Suprapubic skin (tissue), 4 donors: ENCODE results near the gene TBC1D13. TPM values are rescaled to one million over a fixed set of nuclear protein-coding genes. Genes with fewer than 3 reads are reported as not detected.

ENCODE experiments used
- DNase-seq, 2 donors: peaks; one replicate each; pipeline ENCODE4 v3.0.0-alpha.2; 2019; ENCODE audit warnings: low spot score in 2 of 2
- H3K27ac ChIP-seq: fragments of 200-600 bp; sonication (generic); one replicate; pipeline ENCODE4 v1.5.1; 2019
- H3K27me3 ChIP-seq: fragments of 200-600 bp; sonication (generic); one replicate; pipeline ENCODE4 v1.5.1; 2019
- H3K36me3 ChIP-seq: fragments of 200-600 bp; sonication (generic); one replicate; pipeline ENCODE4 v1.5.1; 2019
- H3K4me1 ChIP-seq: fragments of 200-600 bp; sonication (generic); one replicate; pipeline ENCODE4 v1.5.1; 2019
- H3K4me3 ChIP-seq: fragments of 200-600 bp; sonication (generic); one replicate; pipeline ENCODE4 v1.5.1; 2019; ENCODE audit warnings: mild to moderate bottlenecking
- H3K9me3 ChIP-seq: fragments of 200-600 bp; sonication (generic); one replicate; pipeline ENCODE4 v1.5.1; 2019
- CTCF ChIP-seq, 2 donors: fragments of 200-600 bp in 1 of 2; fragments of 450-650 bp in 1 of 2; sonication (generic) in 1 of 2; IDR thresholded peaks; one replicate each; pipeline ENCODE4 v1.5.1; 2016 to 2019; ENCODE audit warnings: antibody characterized with exemption in 2 of 2, mild to moderate bottlenecking in 1 of 2, moderate library complexity in 1 of 2
- EP300 ChIP-seq: sonication (generic); formaldehyde crosslinking; IDR thresholded peaks from one replicate; pipeline ENCODE4 v1.6.1; 2017; ENCODE audit warnings: antibody characterized with exemption
- POLR2A ChIP-seq, 2 donors: fragments of 450-650 bp; IDR thresholded peaks; one replicate each; pipeline ENCODE4 v1.6.1; 2017; ENCODE audit warnings: antibody characterized with exemption in 2 of 2, mild to moderate bottlenecking in 2 of 2, moderate library complexity in 2 of 2
- POLR2AphosphoS5 ChIP-seq, 3 donors: sonication (generic); formaldehyde crosslinking; IDR thresholded peaks; one replicate each; pipeline ENCODE4 v1.6.1; 2017; ENCODE audit warnings: antibody characterized with exemption in 3 of 3
- WGBS: methylation state at CpG from one replicate; pipeline ENCODE4 v1.1.5; 2018; 5-methylcytosine and 5-hydroxymethylcytosine counted together
- total RNA-seq, 4 donors: library from RNA; depleted of rRNA; stranded (reverse); fragments of >200 nt; gene quantifications; one replicate each; pipeline ENCODE4 v1.1.0, GENCODE V29; 2016

The TBC1D13 gene
- total RNA-seq, 4 donors from 2014 or later: 11.9 to 27.8 (median 20.0) TPM

- DNase-seq: no peak
- Histone ChIP-seq H3K27me3 (no peaks in the 10 kb centered on the region), H3K4me3 (no peak overlapping the region), H3K27ac (no peak overlapping the region), H3K4me1 (peaks cover 21% of the 10 kb centered on the region), H3K36me3 (peaks cover 64% of the 10 kb centered on the region), H3K9me3 (no peaks in the 10 kb centered on the region)
- 93% methylated on average over 13 of the region's 22 CpGs for WGBS
- TF ChIP-seq EP300: no peak
- TF ChIP-seq POLR2A (IDR thresholded peaks at IDR 0.05): no peak
- TF ChIP-seq POLR2AphosphoS5 (IDR thresholded peaks at IDR 0.05): no peak
- no peak for TF ChIP-seq CTCF (IDR thresholded peaks at IDR 0.05)
Measured at GRCh38 chr9:128822407-128823042, 35.5 kb downstream of the TBC1D13 start.

- no peak for DNase-seq
- H3K9me3 ChIP-seq: no peaks in the 10 kb centered on the region
- WGBS: 85% methylated on average over 2 of the region's 19 CpGs
- H3K4me3 ChIP-seq: no peak overlapping the region
- H3K27me3 ChIP-seq: no peaks in the 10 kb centered on the region
- TF ChIP-seq EP300 (no peak), CTCF (IDR thresholded peaks at IDR 0.05) (no peak), POLR2AphosphoS5 (IDR thresholded peaks at IDR 0.05) (no peak), POLR2A (IDR thresholded peaks at IDR 0.05) (no peak)
- H3K36me3 ChIP-seq: peaks cover 64% of the 10 kb centered on the region
- peaks cover 23% of the 10 kb centered on the region for H3K4me1 ChIP-seq
- no peak overlapping the region for H3K27ac ChIP-seq
Measured at GRCh38 chr9:128823362-128823902, 36.4 kb downstream of the TBC1D13 start.

GRCh38 chr9:128823903-128824406, 36.9 kb downstream of the TBC1D13 start:
- H3K27me3 ChIP-seq: no peaks in the 10 kb centered on the region
- TF ChIP-seq CTCF (IDR thresholded peaks at IDR 0.05): no peak
- no peak for TF ChIP-seq EP300
- no peak for TF ChIP-seq POLR2A (IDR thresholded peaks at IDR 0.05)
- no peak for TF ChIP-seq POLR2AphosphoS5 (IDR thresholded peaks at IDR 0.05)
- no peak for DNase-seq
- WGBS: 83% methylated on average over 9 of the region's 12 CpGs
- no peak overlapping the region for H3K4me3 ChIP-seq
- no peak overlapping the region for H3K27ac ChIP-seq
- H3K9me3 ChIP-seq: no peaks in the 10 kb centered on the region
- H3K4me1 ChIP-seq: peaks cover 27% of the 10 kb centered on the region
- H3K36me3 ChIP-seq: peaks cover 64% of the 10 kb centered on the region

- TF ChIP-seq EP300 (no peak), POLR2A (IDR thresholded peaks at IDR 0.05) (no peak), POLR2AphosphoS5 (IDR thresholded peaks at IDR 0.05) (no peak), CTCF (IDR thresholded peaks at IDR 0.05) (no peak)
- Histone ChIP-seq H3K4me3 (no peak overlapping the region), H3K27ac (no peak overlapping the region), H3K36me3 (peaks cover 64% of the 10 kb centered on the region), H3K27me3 (no peaks in the 10 kb centered on the region), H3K4me1 (peaks cover 23% of the 10 kb centered on the region), H3K9me3 (no peaks in the 10 kb centered on the region)
- WGBS: 86% methylated on average over 7 of the region's 7 CpGs
- no peak for DNase-seq
Measured at GRCh38 chr9:128824911-128825310, 37.9 kb downstream of the TBC1D13 start.

- Histone ChIP-seq H3K4me3 (no peak overlapping the region), H3K27ac (no peak overlapping the region), H3K4me1 (peaks cover 18% of the 10 kb centered on the region), H3K9me3 (no peaks in the 10 kb centered on the region), H3K36me3 (peaks cover 62% of the 10 kb centered on the region), H3K27me3 (no peaks in the 10 kb centered on the region)
- WGBS: 94% methylated on average over 14 of the region's 22 CpGs
- TF ChIP-seq CTCF (IDR thresholded peaks at IDR 0.05): no peak
- TF ChIP-seq POLR2A (IDR thresholded peaks at IDR 0.05): no peak
- TF ChIP-seq POLR2AphosphoS5 (IDR thresholded peaks at IDR 0.05): no peak
- no peak for TF ChIP-seq EP300
- no peak for DNase-seq
Measured at GRCh38 chr9:128825923-128826700, 39.1 kb downstream of the TBC1D13 start.
